Embryonic facial prominence (tissue), 1 donor: ENCODE data around the gene NTRK2.
"Not testable (repeated sequence)": the region's sequence is repeated elsewhere in the genome, so short reads cannot be mapped to it uniquely, and the experiment has no call there.

Experiments used
- DNase-seq: peaks from one replicate; pipeline ENCODE4 v3.0.0-alpha.2; 2016; ENCODE audit errors: extremely low spot score

Gene NTRK2

DNA sequence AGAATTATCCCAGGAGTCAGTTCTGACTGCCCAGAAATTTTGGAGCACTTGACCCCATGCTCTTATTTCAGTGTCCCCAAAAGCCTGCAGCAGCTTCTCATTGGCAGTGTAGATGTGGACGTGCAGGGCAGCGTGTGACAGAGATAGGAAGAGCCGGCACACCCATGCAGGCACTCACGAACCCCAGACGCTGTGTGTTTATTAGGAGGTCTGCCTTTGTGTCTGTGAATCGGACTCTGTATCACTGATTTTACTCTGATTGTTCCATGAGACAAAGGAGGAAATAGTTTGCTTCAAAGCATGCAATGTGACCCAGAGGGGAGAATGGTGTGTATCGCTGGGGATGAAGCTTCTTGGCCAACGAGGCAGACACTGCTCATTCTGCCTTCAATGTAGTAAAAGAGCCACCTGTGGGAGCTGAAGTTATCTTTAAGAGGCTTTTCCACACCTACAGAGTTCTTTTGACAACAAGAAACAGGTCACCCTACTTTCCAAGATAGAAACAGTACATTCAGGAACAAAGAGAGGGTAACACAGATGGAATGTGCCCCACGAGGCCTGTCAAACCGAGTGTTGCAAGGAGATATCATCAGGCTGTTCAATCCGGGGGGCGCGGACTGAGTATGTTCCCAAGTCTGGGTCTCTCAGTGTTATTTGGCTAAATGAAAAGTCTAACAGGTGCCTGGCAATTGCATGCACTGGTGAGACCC is 224.0 kb downstream of the NTRK2 start:
- DNase-seq, result no peak

GRCh38 chr9:84894859-84895258 is 225.3 kb downstream of the NTRK2 start:
- no peak for DNase-seq

- DNase-seq, result no peak
These were observed 228.0 kb downstream of the NTRK2 start for GRCh38 chr9:84897362-84898094.

DNA sequence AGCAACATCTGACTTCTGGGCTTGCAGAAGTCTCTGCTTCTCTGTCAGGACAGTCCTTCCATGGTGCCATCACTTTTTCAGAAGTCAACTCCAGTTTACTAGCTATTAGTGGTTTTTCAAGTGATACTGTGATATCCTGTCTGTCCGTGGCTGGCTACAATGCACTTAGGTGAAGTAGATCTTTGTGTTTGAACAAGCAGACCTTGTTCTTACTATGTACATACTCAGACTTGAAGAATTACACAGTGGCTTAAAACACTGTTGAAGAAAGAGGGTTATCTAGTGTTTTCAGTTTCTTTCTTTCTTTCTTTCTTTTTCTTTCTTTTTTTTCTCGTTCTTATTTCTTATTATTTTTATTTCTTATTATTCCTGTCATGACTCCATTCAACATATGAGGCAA is 228.7 kb downstream of the NTRK2 start:
- no peak for DNase-seq

- DNase-seq, result not testable (repeated sequence)
These were observed 229.1 kb downstream of the NTRK2 start for GRCh38 chr9:84898618-84899017.

DNA sequence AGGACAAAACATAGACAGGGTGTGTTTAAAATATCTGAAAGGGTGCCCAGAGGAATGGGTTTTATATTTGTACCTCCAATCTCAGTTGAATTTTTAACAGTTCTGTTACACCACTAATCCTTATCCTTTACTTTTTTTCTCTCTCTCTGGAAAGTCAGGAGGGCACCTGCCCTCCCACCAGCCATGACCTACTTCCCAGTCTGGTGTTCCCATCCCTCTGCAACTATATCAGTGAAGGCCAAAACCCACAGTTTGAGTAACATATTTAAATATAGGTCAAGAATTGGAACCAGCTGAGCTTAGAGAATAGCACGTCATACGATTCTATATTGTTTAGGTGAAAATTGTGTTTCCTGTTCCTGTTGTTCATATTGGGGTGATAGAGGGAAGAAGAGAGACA is 229.8 kb downstream of the NTRK2 start:
- DNase-seq, result no peak

GRCh38 chr9:84900421-84900820 is 230.9 kb downstream of the NTRK2 start:
- DNase-seq, result no peak

- DNase-seq, result no peak
These were observed 234.4 kb downstream of the NTRK2 start for GRCh38 chr9:84903963-84904362.

- DNase-seq, result no peak
These were observed 247.2 kb downstream of the NTRK2 start for GRCh38 chr9:84916769-84917168.

- DNase-seq, result no peak
These were observed 248.0 kb downstream of the NTRK2 start for GRCh38 chr9:84917366-84918070.

DNA sequence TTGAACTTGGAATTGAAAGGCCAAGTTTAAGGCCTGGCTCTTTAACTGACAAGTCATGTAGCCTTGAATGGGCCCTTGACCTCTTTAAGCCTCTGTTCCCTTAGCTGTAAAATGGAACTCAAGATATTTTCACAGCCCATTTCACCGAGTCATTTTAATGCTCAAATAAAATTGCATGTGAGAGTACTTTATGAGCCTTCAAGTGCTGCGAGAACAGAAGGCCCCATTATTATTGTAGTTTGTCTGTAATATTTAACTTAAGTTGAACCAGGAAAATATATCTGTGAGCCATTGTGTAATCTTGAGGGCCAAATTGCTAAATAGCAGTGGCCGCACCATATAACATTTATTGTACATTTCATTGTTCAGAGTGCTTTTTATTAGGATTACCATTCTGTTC is 249.9 kb downstream of the NTRK2 start:
- DNase-seq, result no peak

- no peak for DNase-seq
These were observed 251.6 kb downstream of the NTRK2 start for GRCh38 chr9:84921175-84921574.

DNA sequence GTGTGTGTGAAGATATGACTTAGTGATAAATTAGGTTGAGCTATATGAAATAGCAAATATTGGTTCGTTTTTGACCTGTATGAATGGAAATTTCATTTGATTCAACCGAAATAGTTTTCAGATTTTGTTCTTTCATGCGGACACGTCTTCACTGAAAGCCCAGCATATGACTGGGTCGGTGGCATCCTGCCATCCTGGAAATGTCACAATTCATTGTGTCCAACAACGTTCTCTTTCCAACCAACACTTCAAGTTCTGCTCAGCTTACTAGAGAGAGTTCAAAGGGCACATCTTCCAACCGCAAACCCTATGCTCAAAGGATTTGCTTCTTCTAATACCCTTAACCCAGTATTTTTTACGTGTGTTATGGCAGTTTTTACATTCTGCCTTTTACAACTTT is 252.5 kb downstream of the NTRK2 start:
- no peak for DNase-seq

DNA sequence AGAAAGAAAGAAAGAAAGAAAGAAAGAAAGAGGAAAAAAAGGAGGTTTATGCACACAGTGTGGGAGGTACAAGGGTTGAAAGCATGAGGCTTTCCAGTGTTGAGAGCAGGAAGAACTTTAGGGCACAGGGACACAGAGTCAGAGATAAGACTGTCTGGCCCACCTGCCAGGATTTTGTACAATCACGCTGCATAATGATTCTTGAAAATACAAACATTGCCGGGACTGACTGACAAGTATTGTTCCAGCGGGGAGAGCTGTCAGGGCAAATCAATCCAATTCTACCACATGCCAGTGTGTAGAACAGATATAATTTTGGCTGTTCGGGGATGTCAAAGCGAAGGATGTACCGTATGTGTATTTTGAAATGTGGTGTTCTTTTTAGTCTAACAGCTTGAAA is 254.7 kb downstream of the NTRK2 start:
- no peak for DNase-seq

- no peak for DNase-seq
These were observed 255.8 kb downstream of the NTRK2 start for GRCh38 chr9:84925225-84925872.

- no peak for DNase-seq
These were observed 257.3 kb downstream of the NTRK2 start for GRCh38 chr9:84926793-84927192.

GRCh38 chr9:84928419-84928818 is 258.9 kb downstream of the NTRK2 start:
- DNase-seq, result no peak

- no peak for DNase-seq
These were observed 259.5 kb downstream of the NTRK2 start for GRCh38 chr9:84929068-84929467.

DNA sequence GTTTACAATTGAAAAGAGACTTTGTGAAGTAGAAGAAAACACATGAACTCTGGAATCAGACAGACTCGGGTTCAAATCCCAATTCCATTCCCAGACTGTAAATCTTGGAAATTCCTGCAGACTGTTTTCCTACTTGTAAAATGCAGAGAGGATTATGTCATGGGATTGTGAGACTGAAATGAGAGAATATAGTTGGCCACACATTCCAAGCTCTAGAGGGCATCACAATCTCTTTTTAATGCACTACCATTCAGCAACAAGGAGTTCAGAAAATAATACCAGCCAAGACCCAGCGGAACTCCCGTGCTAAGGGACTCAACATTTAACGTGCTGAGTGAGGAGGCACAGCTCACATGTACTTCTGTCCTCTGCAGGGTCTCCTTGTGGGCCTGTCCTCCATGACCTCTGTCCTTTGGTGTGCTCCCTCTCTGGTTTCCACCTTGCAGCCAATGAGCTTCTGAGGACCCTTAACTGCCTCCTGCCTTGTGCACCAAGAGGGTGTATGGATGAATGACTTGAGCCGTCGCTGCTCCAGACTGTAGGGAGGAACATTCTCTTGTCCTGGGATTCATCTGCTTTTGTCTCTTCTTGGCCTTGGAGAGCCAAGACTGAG is 263.5 kb downstream of the NTRK2 start:
- no peak for DNase-seq

DNA sequence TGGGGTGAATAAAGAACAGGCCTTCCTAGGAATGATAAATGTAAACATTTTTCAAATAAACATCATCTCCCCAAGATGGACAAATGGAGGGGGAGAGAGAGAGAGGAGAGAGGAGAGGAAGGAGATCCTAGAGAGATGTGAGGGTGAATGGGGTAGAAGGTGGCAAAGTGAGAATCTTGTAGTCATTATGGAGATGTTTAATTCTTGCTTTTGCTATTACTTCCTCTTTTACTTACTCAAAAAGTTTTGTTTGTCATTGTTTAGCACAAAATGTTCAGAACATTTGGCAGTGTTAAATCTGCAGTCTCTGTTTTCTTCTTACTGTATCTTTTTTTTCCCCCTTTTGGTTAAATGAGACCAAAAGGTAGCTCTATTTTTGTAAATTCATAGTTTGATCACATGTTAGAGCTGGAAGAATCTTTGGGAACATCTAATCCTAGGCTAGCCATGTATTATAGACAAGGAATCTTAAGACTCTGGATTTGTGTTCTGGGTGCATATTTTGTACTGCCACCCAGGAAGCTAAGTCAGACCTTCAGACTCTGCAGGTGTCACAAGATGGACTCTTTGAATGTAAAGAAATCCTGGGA is 266.1 kb downstream of the NTRK2 start:
- DNase-seq, result no peak

DNA sequence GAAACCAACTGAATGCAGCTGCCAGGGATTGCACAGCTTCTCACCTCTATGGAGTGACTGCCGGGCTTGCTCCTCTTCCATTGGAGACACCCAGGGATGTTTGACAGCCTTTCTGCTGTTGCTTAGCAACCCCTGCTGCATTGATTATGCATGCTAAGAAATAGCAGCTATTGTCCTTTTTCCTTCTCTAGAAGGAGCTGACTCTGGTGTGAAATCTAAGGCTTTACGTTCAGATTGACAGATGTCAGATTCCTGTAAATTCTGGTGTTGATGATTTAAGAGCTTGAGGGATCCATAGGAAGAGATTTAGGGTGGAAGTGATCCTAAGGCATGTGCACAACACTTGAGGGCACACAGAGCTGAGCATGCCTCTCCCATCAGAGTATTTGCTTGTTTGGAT is 267.7 kb downstream of the NTRK2 start:
- DNase-seq, result no peak

DNA sequence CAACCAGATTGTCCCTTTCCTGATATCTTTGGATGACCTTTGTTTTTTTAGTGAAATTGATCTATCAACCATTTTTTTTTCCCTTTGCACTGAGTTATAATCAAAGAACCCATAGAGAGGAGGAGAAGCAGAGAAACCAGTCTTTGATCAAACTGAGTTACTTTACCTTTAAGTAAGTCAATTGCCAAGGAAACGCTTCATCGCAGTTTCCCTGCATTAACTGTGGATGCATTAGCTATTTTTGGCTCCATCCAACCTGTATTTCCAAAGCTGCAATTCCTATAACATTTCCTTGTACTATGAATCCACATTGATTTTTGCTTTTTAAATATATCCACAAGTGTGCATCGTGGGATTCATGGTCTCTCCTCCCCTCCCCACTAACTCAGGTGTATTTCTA is 268.1 kb downstream of the NTRK2 start:
- no peak for DNase-seq
